ENCODE data around the gene RIMBP3B. TPM values are rescaled to one million over a fixed set of nuclear protein-coding genes. Genes with fewer than 3 reads are reported as not detected.
A peak's percentile ranks its signal among the peaks of the same experiment; 100 is the strongest.
"Not testable (repeated sequence)": the region's sequence is repeated elsewhere in the genome, so short reads cannot be mapped to it uniquely, and the experiment has no call there.

The RIMBP3B gene, protein sequence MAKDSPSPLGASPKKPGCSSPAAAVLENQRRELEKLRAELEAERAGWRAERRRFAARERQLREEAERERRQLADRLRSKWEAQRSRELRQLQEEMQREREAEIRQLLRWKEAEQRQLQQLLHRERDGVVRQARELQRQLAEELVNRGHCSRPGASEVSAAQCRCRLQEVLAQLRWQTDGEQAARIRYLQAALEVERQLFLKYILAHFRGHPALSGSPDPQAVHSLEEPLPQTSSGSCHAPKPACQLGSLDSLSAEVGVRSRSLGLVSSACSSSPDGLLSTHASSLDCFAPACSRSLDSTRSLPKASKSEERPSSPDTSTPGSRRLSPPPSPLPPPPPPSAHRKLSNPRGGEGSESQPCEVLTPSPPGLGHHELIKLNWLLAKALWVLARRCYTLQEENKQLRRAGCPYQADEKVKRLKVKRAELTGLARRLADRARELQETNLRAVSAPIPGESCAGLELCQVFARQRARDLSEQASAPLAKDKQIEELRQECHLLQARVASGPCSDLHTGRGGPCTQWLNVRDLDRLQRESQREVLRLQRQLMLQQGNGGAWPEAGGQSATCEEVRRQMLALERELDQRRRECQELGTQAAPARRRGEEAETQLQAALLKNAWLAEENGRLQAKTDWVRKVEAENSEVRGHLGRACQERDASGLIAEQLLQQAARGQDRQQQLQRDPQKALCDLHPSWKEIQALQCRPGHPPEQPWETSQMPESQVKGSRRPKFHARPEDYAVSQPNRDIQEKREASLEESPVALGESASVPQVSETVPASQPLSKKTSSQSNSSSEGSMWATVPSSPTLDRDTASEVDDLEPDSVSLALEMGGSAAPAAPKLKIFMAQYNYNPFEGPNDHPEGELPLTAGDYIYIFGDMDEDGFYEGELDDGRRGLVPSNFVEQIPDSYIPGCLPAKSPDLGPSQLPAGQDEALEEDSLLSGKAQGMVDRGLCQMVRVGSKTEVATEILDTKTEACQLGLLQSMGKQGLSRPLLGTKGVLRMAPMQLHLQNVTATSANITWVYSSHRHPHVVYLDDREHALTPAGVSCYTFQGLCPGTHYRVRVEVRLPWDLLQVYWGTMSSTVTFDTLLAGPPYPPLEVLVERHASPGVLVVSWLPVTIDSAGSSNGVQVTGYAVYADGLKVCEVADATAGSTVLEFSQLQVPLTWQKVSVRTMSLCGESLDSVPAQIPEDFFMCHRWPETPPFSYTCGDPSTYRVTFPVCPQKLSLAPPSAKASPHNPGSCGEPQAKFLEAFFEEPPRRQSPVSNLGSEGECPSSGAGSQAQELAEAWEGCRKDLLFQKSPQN (N-terminal part only)
- under 1 TPM in 1 of 4 donors, not detected in 3; 0.13 TPM for total RNA-seq

DNA sequence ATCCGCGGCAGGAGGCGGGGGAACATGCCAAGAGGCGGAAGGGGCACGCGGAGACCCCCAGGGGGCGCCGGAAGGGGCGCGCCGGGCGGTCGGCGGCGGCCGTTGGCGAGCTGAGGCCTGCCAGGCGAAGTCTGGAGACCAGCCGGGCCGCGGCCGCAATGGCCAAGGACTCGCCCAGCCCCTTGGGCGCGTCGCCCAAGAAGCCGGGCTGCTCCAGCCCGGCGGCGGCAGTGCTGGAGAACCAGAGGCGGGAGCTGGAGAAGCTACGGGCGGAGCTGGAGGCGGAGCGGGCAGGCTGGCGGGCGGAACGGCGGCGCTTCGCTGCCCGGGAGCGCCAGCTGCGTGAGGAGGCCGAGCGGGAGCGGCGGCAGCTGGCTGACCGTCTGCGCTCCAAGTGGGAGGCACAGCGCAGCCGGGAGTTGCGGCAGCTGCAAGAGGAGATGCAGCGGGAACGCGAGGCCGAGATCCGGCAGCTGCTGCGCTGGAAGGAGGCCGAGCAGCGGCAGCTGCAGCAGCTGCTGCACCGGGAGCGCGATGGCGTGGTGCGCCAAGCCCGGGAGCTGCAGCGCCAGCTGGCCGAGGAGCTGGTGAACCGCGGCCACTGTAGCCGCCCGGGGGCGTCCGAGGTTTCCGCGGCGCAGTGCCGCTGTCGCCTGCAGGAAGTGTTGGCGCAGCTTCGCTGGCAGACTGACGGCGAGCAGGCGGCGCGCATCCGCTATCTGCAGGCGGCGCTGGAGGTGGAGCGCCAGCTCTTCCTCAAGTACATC is at the start of gene RIMBP3B:
TSS of gene RIMBP3B (plus strand) at position 51 of the 767 bp plus-strand sequence. CDS start at position 159, 108 bp downstream.
- not testable (repeated sequence) for H3K4me3 ChIP-seq; DNase-seq (ENCODE audit: low spot score in 2 of 2); H3K27ac ChIP-seq; H3K9me3 ChIP-seq; H3K36me3 ChIP-seq; H3K27me3 ChIP-seq; H3K4me1 ChIP-seq
- no CpG with 5 or more reads among the region's 91 CpGs for WGBS

DNA sequence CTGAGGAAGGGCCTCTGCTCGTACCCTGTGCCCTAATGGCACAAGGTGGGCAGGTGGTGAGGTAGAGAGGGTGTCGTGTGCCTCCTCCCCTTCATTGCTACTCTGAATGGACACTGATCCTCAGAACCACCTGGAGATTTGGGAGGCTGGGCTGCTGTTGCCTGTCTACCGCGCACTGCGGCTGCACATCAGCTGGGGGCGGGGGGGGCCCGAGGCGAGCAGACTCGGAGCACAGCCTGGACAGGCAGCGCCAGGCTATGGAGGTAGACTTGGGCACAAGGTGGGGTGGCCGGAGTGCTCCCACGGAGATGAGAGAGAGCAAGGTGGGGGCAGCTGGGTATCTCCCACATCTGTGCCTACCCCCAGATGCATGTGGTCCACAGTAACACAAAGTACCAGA is 26.0 kb upstream of the RIMBP3B start:
- not testable (repeated sequence) for DNase-seq (ENCODE audit: low spot score in 2 of 2); H3K27me3 ChIP-seq; H3K4me1 ChIP-seq; H3K9me3 ChIP-seq; H3K4me3 ChIP-seq; H3K36me3 ChIP-seq; H3K27ac ChIP-seq
- no CpG with 5 or more reads among the region's 12 CpGs for WGBS

DNA sequence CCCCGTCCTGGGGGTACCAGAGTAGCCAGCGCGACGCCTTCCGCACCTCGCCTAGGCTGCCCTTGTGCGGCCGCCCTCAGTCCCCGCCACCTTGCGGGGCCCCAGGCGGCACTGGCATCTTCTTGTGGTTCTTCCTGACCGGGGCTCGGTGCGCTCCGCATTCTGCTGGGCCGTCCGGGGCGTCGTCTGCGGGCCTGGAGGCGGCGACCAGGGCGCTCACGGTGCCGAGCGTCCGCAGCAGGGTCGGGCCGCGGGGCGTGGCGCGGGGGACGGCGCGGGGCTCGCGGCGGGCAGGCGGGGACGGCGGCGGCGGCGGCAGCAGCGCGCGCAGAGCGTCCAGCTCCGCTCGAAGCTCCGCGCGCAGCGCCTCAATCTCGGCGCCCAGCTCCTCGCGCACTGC is 23.0 kb upstream of the RIMBP3B start:
- H3K27me3 ChIP-seq, H3K9me3 ChIP-seq, H3K36me3 ChIP-seq, H3K4me3 ChIP-seq, H3K27ac ChIP-seq, H3K4me1 ChIP-seq: not testable (repeated sequence)
- DNase-seq (ENCODE audit: low spot score in 2 of 2) = peak in 1 of 2 donors; percentile 26
- WGBS = no CpG with 5 or more reads among the region's 59 CpGs

DNA sequence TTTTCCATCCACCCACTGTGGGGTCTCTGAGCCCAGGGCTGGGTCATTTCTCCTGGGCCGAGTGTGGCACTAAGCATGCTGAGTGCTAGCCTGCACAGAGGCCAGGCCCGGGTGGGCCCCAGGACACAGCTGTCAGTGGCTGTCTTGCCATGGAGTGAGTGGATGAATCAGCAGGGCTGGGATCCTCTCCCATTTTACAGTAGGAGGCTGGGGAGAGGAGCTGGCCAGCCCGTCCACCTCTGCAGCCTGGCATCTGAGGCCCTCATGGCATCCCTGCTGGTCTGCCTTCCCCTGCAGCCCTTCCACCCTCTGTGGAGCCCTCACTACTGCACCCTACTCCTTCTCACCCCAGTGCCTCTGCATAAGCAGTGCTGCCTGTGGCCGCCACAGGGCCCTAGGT is 21.1 kb upstream of the RIMBP3B start:
- WGBS = no CpG with 5 or more reads among the region's 4 CpGs
- H3K4me1 ChIP-seq; DNase-seq (ENCODE audit: low spot score in 2 of 2); H3K36me3 ChIP-seq; H3K4me3 ChIP-seq; H3K9me3 ChIP-seq; H3K27me3 ChIP-seq; H3K27ac ChIP-seq: not testable (repeated sequence)

DNA sequence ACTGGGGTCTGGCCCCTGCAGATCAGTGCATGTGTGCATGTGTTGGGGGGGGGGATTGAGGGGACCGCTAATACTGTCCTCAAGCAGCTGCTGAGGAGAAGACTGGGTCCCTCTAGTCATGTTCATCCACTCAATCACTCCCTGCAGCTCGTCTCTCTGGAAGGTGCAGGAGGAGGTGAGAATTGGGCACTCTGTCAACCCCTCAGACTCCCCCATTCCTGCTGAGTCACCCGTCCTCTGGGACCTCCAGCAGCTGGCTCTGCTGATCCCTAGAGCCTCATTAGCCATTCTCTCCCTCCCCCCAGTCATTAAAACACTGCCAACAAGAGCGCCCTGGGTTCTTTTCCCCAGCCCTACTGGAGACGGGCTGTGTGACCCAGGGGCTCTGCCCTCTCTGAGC is 20.5 kb upstream of the RIMBP3B start:
- H3K27me3 ChIP-seq, H3K27ac ChIP-seq, H3K36me3 ChIP-seq, H3K4me3 ChIP-seq, H3K9me3 ChIP-seq, H3K4me1 ChIP-seq: not testable (repeated sequence)
- DNase-seq (ENCODE audit: low spot score in 2 of 2) = peak in 1 of 2 donors; percentile 12
- no CpG with 5 or more reads among the region's 5 CpGs for WGBS

DNA sequence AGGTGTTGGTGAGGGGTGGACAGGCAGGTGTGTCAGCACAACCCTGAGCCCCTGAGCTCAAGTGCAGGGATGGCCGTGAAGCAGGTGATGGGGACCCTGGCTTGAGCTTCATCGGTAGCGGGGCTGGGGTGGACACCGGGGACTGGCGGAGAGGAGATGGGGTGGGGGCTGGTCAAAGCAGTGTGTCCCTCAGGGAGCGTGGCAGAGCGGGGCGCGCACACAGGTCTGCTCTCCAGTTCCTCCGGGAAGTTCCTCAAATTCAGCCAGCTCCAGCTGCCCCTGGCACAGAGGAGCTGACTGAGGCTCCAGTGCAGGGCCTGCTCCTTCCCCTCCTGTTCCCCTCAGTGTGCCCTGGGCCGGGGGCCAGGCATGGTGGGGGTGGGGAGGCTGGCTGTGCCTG is 19.7 kb upstream of the RIMBP3B start:
- not testable (repeated sequence) for H3K4me3 ChIP-seq, H3K27me3 ChIP-seq, H3K4me1 ChIP-seq, H3K9me3 ChIP-seq, H3K27ac ChIP-seq, H3K36me3 ChIP-seq
- no CpG with 5 or more reads among the region's 11 CpGs for WGBS
- DNase-seq (ENCODE audit: low spot score in 2 of 2) = peak in 1 of 2 donors; percentile 11

DNA sequence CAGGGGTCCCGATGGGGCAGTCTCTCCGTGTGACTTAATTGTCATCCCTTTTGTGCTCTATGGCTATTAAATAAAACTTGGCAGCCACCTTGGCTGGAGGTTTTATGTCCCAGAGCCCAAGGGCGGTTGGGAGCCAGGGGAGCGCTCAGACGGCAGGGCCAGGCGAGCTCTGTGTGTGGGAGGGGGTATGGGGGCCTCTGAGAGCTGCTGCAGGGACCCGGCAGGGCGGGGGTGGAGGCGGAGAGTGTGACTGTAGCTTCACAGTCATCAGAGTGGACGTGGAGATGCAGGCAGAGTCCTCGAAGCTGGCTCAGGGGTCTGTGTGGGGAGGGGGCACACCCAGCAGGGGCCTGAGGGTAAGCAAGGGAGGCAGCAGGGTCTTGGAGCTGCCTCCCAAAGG is 19.2 kb upstream of the RIMBP3B start:
- H3K4me1 ChIP-seq; DNase-seq (ENCODE audit: low spot score in 2 of 2); H3K27ac ChIP-seq; H3K9me3 ChIP-seq; H3K4me3 ChIP-seq; H3K36me3 ChIP-seq; H3K27me3 ChIP-seq: not testable (repeated sequence)
- whole genome bisulfite sequencing = no CpG with 5 or more reads among the region's 11 CpGs

DNA sequence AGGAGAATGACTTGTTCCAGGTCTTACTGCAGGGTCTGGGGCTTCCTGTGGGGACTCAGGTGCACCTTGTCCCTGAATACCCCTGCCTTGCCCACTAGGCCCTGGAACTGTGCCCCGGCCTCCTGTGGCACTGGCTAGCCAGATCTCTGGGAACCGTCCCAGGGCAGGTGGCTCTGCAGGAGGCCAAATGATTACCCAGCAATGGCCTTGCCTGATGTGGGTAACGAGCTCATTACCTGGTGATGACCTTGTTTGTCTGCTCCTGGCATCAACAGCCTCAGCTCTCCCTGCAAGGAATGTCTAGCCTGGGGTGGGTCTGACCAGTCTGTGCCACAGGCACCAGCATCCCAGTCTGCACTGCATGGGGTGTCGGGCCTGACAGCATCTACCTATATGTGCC is 18.2 kb upstream of the RIMBP3B start:
- no CpG with 5 or more reads among the region's 4 CpGs for WGBS
- DNase-seq (ENCODE audit: low spot score in 2 of 2); H3K9me3 ChIP-seq; H3K4me1 ChIP-seq; H3K27ac ChIP-seq; H3K27me3 ChIP-seq; H3K36me3 ChIP-seq; H3K4me3 ChIP-seq: not testable (repeated sequence)

DNA sequence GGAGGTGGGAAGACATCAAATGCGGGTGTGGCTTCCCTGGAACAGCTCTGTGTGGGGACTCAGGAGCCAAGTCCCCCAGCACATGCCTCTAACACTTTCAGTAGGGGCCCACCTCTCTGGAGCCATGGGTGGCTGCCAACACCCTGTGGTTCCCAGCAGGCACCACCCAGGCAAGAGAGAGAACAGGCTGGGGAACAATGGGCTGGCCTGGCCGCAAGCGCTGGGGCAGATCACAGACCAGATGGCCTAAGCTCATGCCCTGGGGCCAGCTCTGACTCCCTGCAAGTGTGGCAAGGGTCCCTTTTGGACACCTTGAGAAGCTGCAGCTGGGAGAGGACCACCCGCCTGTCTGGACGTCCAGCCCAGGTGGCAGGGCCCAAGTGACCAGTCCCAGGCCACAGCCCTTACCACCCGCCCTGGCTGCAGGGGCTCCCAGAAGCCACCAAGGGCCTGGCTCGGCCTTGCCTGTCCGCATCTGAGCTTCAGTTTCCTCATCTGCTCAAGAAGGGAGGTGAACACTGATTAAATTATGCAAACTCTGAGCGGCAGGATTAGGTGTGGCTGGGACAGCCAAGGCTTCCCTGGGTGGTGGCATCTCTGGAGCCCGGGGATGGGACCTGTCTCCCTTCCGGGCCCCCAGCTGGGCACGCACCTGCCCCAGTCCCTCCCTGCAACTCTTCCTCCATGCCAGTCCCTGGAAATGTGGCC is 14.8 kb upstream of the RIMBP3B start:
- not testable (repeated sequence) for H3K4me3 ChIP-seq, H3K36me3 ChIP-seq, H3K4me1 ChIP-seq, H3K9me3 ChIP-seq, H3K27me3 ChIP-seq, H3K27ac ChIP-seq
- WGBS = no CpG with 5 or more reads among the region's 12 CpGs
- peak in 1 of 2 donors; percentile 20 for DNase-seq (ENCODE audit: low spot score in 2 of 2)

DNA sequence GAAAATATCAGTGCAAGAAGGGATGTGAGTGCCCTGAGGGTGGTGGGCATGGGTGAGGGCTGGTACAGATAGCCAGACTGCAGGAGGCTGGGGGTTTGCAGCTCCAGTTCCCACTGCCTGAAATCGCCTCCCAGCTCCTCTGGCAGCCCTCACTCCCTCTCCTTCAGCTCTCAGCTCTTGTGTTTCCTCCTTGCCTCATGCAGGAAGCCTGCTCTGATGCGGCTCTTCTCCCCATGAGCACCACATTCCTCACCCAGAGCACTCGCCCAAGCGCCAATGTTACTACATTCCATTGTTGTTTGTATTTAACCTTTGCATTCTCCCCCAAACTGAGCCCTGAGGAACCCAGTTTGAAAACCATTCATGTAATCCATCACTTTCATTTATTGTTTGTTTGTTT is 7.7 kb upstream of the RIMBP3B start:
- H3K36me3 ChIP-seq; H3K4me3 ChIP-seq; H3K9me3 ChIP-seq; H3K27ac ChIP-seq; H3K4me1 ChIP-seq; H3K27me3 ChIP-seq; DNase-seq (ENCODE audit: low spot score in 2 of 2): not testable (repeated sequence)
- no CpG with 5 or more reads among the region's 4 CpGs for WGBS

DNA sequence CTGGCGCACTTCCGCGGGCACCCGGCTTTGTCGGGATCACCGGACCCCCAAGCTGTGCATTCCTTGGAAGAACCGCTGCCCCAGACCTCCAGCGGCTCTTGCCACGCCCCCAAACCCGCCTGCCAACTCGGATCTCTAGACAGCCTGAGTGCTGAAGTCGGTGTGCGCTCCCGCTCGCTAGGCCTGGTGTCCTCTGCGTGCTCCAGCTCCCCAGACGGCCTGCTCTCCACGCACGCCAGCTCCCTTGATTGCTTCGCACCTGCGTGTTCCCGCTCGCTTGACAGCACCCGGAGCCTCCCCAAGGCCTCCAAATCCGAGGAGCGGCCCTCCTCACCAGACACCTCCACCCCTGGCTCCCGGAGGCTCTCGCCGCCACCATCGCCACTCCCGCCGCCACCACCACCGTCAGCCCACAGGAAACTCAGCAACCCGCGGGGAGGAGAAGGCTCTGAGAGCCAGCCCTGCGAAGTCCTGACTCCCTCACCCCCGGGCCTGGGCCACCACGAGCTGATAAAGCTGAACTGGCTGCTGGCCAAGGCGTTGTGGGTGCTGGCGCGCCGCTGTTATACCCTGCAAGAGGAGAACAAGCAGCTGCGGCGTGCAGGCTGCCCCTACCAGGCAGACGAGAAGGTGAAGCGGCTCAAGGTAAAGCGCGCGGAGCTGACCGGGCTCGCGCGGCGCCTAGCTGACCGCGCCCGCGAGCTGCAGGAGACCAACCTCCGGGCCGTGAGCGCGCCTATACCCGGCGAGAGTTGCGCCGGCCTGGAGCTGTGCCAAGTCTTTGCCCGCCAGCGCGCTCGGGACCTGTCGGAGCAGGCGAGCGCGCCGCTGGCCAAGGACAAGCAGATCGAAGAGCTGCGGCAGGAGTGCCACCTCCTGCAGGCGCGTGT is 1.2 kb downstream of the RIMBP3B start:
- DNase-seq (ENCODE audit: low spot score in 2 of 2); H3K27me3 ChIP-seq; H3K4me1 ChIP-seq; H3K4me3 ChIP-seq; H3K36me3 ChIP-seq; H3K9me3 ChIP-seq; H3K27ac ChIP-seq: not testable (repeated sequence)
- WGBS = no CpG with 5 or more reads among the region's 79 CpGs

DNA sequence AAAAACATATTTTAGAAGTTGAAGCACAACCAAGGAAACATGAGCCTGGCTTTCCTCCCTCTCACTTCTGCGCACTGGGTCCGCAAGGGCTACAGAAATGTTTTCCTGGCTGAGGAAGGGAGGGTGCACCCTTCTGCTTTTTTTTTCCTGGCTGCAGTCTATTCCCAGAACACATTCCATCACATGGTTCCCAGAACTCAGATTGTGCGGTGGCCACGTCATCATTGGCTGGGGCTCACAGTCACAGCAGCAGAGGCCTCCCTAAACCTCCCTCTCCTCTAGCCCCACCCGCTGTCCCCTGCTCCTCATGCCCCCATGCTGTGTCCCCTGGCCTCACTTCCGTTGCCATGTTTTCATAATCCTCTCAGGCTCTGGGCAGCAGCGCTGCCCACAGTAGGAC is 5.9 kb downstream of the RIMBP3B start:
- H3K27ac ChIP-seq; H3K27me3 ChIP-seq; H3K4me1 ChIP-seq; H3K4me3 ChIP-seq; DNase-seq (ENCODE audit: low spot score in 2 of 2); H3K9me3 ChIP-seq; H3K36me3 ChIP-seq: not testable (repeated sequence)
- WGBS = no CpG with 5 or more reads among the region's 7 CpGs
